Glutamatergic neuron (in vitro differentiated cells): ENCODE data around the gene PGBD1. TPM values are rescaled to one million over a fixed set of nuclear protein-coding genes. Genes with fewer than 3 reads are reported as not detected.

ENCODE experiments used
- DNase-seq: peaks from one replicate; pipeline ENCODE4 v3.0.0; 2022
- H3K27ac Mint-ChIP-seq: one replicate; pipeline ENCODE4 v1.8.0; 2020; ENCODE audit warnings: mild to moderate bottlenecking, mixed read lengths, inconsistent platforms; ENCODE audit not compliant: unreplicated experiment
- H3K27me3 Mint-ChIP-seq: one replicate; pipeline ENCODE4 v1.8.0; 2020; ENCODE audit warnings: mild to moderate bottlenecking, moderate library complexity, mixed read lengths, inconsistent platforms; ENCODE audit not compliant: unreplicated experiment
- H3K36me3 Mint-ChIP-seq: one replicate; pipeline ENCODE4 v1.8.0; 2020; ENCODE audit warnings: mild to moderate bottlenecking, mixed read lengths, inconsistent platforms; ENCODE audit not compliant: unreplicated experiment
- H3K4me1 Mint-ChIP-seq: one replicate; pipeline ENCODE4 v1.8.0; 2020; ENCODE audit warnings: mild to moderate bottlenecking, low read depth, mixed read lengths, inconsistent platforms; ENCODE audit not compliant: unreplicated experiment
- H3K4me3 Mint-ChIP-seq: one replicate; pipeline ENCODE4 v1.8.0; 2020; ENCODE audit warnings: mild to moderate bottlenecking, mixed read lengths, inconsistent platforms; ENCODE audit not compliant: unreplicated experiment
- H3K9me3 Mint-ChIP-seq: one replicate; pipeline ENCODE4 v1.8.0; 2020; ENCODE audit warnings: mild to moderate bottlenecking, moderate library complexity, mixed read lengths, inconsistent platforms; ENCODE audit not compliant: unreplicated experiment
- total RNA-seq: library from RNA; stranded (reverse); fragmentation: NEBNext Ultra II Directional; extraction: Animal tissue kit (Norgen Biotek cat#: 25700); gene quantifications from one replicate; pipeline ENCODE4 v1.2.1, GENCODE V29; 2021; ENCODE audit not compliant: unreplicated experiment
- TF ChIP-seq, protein P1 (sequence below): fragments of 200-600 bp; sonication (generic); IDR thresholded peaks from one replicate; pipeline ENCODE4 v1.5.0; 2021; ENCODE audit not compliant: partially characterized antibody, unreplicated experiment

PGBD1 gene
- total RNA-seq, 1 donor from 2014 or later, result 18.1 TPM

DNA sequence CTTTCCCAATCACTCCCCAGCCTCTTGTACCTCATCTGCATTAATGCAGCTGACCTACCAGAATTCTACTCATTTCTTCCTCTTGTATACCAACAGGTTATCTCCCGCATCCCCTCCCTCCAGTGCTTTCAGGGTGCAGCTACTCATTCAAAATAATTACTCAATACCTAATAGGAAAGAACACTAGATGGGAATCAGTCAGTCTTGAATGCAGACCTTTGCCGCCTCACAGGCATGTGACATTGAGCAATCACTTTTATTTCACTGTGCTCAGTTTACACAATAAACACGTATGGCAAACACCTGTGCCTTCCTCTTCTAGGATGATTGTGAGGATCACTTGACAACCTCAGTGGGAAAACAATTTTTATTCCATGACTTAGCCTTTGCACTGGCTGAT, 41.3 kb downstream of the PGBD1 start:
- Mint-ChIP-seq H3K36me3 (peaks cover 31% of the 10 kb centered on the region), H3K4me1 (no peaks in the 10 kb centered on the region), H3K9me3 (peaks cover 8% of the 10 kb centered on the region), H3K27me3 (peaks cover 3% of the 10 kb centered on the region), H3K27ac (no peak overlapping the region), H3K4me3 (peak overlapping the region; percentile 8)
- no peak for DNase-seq
- TF ChIP-seq, protein P1, sequence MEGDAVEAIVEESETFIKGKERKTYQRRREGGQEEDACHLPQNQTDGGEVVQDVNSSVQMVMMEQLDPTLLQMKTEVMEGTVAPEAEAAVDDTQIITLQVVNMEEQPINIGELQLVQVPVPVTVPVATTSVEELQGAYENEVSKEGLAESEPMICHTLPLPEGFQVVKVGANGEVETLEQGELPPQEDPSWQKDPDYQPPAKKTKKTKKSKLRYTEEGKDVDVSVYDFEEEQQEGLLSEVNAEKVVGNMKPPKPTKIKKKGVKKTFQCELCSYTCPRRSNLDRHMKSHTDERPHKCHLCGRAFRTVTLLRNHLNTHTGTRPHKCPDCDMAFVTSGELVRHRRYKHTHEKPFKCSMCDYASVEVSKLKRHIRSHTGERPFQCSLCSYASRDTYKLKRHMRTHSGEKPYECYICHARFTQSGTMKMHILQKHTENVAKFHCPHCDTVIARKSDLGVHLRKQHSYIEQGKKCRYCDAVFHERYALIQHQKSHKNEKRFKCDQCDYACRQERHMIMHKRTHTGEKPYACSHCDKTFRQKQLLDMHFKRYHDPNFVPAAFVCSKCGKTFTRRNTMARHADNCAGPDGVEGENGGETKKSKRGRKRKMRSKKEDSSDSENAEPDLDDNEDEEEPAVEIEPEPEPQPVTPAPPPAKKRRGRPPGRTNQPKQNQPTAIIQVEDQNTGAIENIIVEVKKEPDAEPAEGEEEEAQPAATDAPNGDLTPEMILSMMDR, result no peak

GRCh38 chr6:28323813-28324424, 42.5 kb downstream of the PGBD1 start:
- no peaks in the 10 kb centered on the region for H3K4me1 Mint-ChIP-seq
- H3K36me3 Mint-ChIP-seq, result peaks cover 36% of the 10 kb centered on the region
- peaks cover 3% of the 10 kb centered on the region for H3K27me3 Mint-ChIP-seq
- no peak for DNase-seq
- no peak overlapping the region for H3K27ac Mint-ChIP-seq
- no peak overlapping the region for H3K4me3 Mint-ChIP-seq
- peaks cover 8% of the 10 kb centered on the region for H3K9me3 Mint-ChIP-seq
- TF ChIP-seq, protein P1, result no peak

DNA sequence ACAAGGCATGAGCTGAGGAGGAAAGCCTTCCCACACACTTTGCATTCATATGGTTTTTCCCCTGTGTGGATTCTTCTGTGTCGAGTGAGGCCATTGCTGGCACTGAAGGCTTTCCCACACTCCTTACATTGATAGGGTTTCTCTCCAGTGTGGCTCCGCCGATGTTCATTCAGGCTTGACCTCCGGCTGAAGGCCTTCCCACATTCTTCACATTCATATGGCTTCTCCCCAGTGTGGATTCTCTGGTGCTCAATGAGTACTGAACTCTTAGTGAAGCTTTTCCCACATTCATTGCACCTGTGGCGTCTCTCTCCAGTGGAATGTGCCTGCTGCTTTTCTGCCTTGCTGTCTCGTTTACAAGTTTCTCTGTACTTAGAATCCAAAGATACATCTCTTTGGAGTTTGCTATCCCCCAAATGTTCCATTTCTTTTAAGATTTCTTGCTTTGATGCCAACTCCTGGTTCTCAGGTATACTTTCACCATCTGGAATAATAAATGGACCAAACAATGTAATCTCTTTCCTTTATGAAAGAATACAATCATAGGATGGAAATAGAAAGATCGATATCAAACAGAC, 45.1 kb downstream of the PGBD1 start:
- peaks cover 41% of the 10 kb centered on the region for H3K36me3 Mint-ChIP-seq
- no peaks in the 10 kb centered on the region for H3K4me1 Mint-ChIP-seq
- no peak overlapping the region for H3K27ac Mint-ChIP-seq
- no peak for DNase-seq
- TF ChIP-seq, protein P1, result no peak
- H3K9me3 Mint-ChIP-seq, result peaks cover 8% of the 10 kb centered on the region
- H3K4me3 Mint-ChIP-seq, result no peak overlapping the region
- H3K27me3 Mint-ChIP-seq, result peaks cover 3% of the 10 kb centered on the region

- peaks cover 27% of the 10 kb centered on the region for H3K36me3 Mint-ChIP-seq
- H3K4me1 Mint-ChIP-seq, result peaks cover 10% of the 10 kb centered on the region
- no peak overlapping the region for H3K4me3 Mint-ChIP-seq
- no peak for DNase-seq
- no peaks in the 10 kb centered on the region for H3K27me3 Mint-ChIP-seq
- peaks cover 8% of the 10 kb centered on the region for H3K9me3 Mint-ChIP-seq
- TF ChIP-seq, protein P1, result no peak
- H3K27ac Mint-ChIP-seq, result no peak overlapping the region
These were observed 48.7 kb downstream of the PGBD1 start for GRCh38 chr6:28330041-28330440.

DNA sequence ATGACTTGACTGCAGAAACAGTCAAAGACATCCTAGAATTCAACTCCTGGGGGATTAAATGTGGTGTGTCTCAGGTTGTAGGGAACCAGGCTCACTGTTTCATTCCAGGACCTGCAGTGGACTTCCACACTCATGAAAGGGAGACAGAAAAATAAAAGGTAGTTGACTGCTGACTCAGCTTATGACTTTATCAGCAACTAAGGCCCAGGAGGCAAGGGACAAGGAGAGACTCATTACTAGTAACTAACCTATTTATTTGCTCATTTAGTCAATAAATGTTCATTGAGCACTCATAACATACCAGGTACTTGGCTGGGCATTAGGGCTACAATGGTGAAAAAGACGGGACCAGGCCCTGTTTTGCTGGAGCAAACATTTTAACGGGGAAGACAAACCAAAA, 51.7 kb downstream of the PGBD1 start:
- Mint-ChIP-seq H3K4me3 (no peak overlapping the region), H3K27me3 (no peaks in the 10 kb centered on the region), H3K36me3 (peaks cover 7% of the 10 kb centered on the region), H3K9me3 (peaks cover 2% of the 10 kb centered on the region), H3K4me1 (peaks cover 12% of the 10 kb centered on the region), H3K27ac (no peak overlapping the region)
- TF ChIP-seq, protein P1, result no peak
- no peak for DNase-seq
